H9 (cell line): ENCODE results near the gene LAMC3. TPM values are rescaled to one million over a fixed set of nuclear protein-coding genes. Genes with fewer than 3 reads are reported as not detected.

Experiments
- DNase-seq: peaks from one replicate; pipeline ENCODE4 v3.0.0-alpha.2; 2017
- H2AFZ ChIP-seq: one replicate; pipeline ENCODE4 v1.6.1; 2013; ENCODE audit warnings: mild to moderate bottlenecking, low read length, control low read depth, moderate library complexity
- H2AK5ac ChIP-seq: 2 replicates; pipeline ENCODE4 v1.6.1; 2013; ENCODE audit warnings: low read length, control low read depth, mixed read lengths; ENCODE audit not compliant: insufficient read length
- H2BK120ac ChIP-seq: one replicate; pipeline ENCODE4 v1.6.1; 2013; ENCODE audit warnings: low read depth, mild to moderate bottlenecking, low read length, control low read depth, inconsistent platforms; ENCODE audit not compliant: poor library complexity, severe bottlenecking
- H2BK12ac ChIP-seq: 2 replicates; pipeline ENCODE4 v1.6.1; 2013; ENCODE audit warnings: low read length, control low read depth, mixed read lengths, low read depth; ENCODE audit not compliant: insufficient read length
- H2BK15ac ChIP-seq: 2 replicates; pipeline ENCODE4 v1.6.1; 2013; ENCODE audit warnings: low read depth, low read length, control low read depth
- H2BK20ac ChIP-seq: one replicate; pipeline ENCODE4 v1.6.1; 2013; ENCODE audit warnings: low read depth, mild to moderate bottlenecking, low read length, control low read depth, inconsistent platforms; ENCODE audit not compliant: poor library complexity, severe bottlenecking
- H2BK5ac ChIP-seq: 2 replicates; pipeline ENCODE4 v1.6.1; 2013; ENCODE audit warnings: low read length, control low read depth, mixed read lengths; ENCODE audit not compliant: insufficient read length
- H3K14ac ChIP-seq: 2 replicates; pipeline ENCODE4 v1.6.1; 2013; ENCODE audit warnings: low read length, control low read depth; ENCODE audit not compliant: insufficient read depth
- H3K18ac ChIP-seq: 2 replicates; pipeline ENCODE4 v1.6.1; 2013; ENCODE audit warnings: low read depth, mild to moderate bottlenecking, mixed read lengths, low read length, control low read depth; ENCODE audit not compliant: insufficient read length
- H3K23ac ChIP-seq: 2 replicates; pipeline ENCODE4 v1.6.1; 2013; ENCODE audit warnings: low read length, control low read depth, mixed read lengths, low read depth; ENCODE audit not compliant: insufficient read length
- H3K23me2 ChIP-seq: 2 replicates; pipeline ENCODE4 v1.6.1; 2013; ENCODE audit warnings: low read depth, mild to moderate bottlenecking, mixed read lengths, low read length, control low read depth; ENCODE audit not compliant: insufficient read length, poor library complexity, severe bottlenecking
- H3K27ac ChIP-seq: 2 replicates; pipeline ENCODE4 v1.5.1; 2013; ENCODE audit warnings: low read length, control low read depth, mixed read lengths, low read depth; ENCODE audit not compliant: insufficient read length
- H3K27me3 ChIP-seq: 2 replicates; pipeline ENCODE4 v1.6.1; 2013; ENCODE audit warnings: low read length, control low read depth, inconsistent platforms; ENCODE audit not compliant: insufficient read depth
- H3K4ac ChIP-seq: 2 replicates; pipeline ENCODE4 v1.6.1; 2013; ENCODE audit warnings: low read depth, mild to moderate bottlenecking, control low read depth, inconsistent platforms, low read length, moderate library complexity
- H3K4me1 ChIP-seq: 2 replicates; pipeline ENCODE4 v1.6.1; 2013; ENCODE audit warnings: low read length, control low read depth, inconsistent platforms; ENCODE audit not compliant: insufficient read depth
- H3K4me2 ChIP-seq: 2 replicates; pipeline ENCODE4 v1.6.1; 2013; ENCODE audit warnings: low read length, control low read depth, mixed read lengths; ENCODE audit not compliant: insufficient read length, insufficient read depth
- H3K56ac ChIP-seq: 2 replicates; pipeline ENCODE4 v1.6.1; 2013; ENCODE audit warnings: low read depth, mild to moderate bottlenecking, mixed read lengths, low read length, control low read depth; ENCODE audit not compliant: insufficient read length
- H3K79me1 ChIP-seq: 2 replicates; pipeline ENCODE4 v1.6.1; 2013; ENCODE audit warnings: low read depth, mild to moderate bottlenecking, moderate library complexity, low read length, control low read depth, inconsistent platforms; ENCODE audit not compliant: insufficient read depth, poor library complexity, severe bottlenecking
- H3K79me2 ChIP-seq: 2 replicates; pipeline ENCODE4 v1.6.1; 2013; ENCODE audit warnings: low read length, control low read depth, inconsistent platforms; ENCODE audit not compliant: insufficient read depth
- H3K9ac ChIP-seq: 2 replicates; pipeline ENCODE4 v1.6.1; 2013; ENCODE audit warnings: low read length, control low read depth, mixed read lengths; ENCODE audit not compliant: insufficient read length; ENCODE audit errors: extremely low read depth
- H3K9me3 ChIP-seq: one replicate; pipeline ENCODE4 v1.6.1; 2013; ENCODE audit warnings: low read depth, low read length, inconsistent platforms; ENCODE audit not compliant: control insufficient read depth
- H3T11ph ChIP-seq: one replicate; pipeline ENCODE4 v1.6.1; 2013; ENCODE audit warnings: mild to moderate bottlenecking, low read length, control low read depth, inconsistent platforms
- H4K20me1 ChIP-seq: one replicate; pipeline ENCODE4 v1.6.1; 2013; ENCODE audit not compliant: control insufficient read depth, insufficient read length, insufficient read depth
- H4K5ac ChIP-seq: 2 replicates; pipeline ENCODE4 v1.6.1; 2013; ENCODE audit warnings: low read depth, mild to moderate bottlenecking, mixed read lengths, low read length, control low read depth; ENCODE audit not compliant: insufficient read length
- H4K8ac ChIP-seq: replicated peaks from 2 replicates; pipeline ENCODE4 v1.6.1; 2013; ENCODE audit warnings: low read length, control low read depth, mixed read lengths, low read depth; ENCODE audit not compliant: insufficient read length
- H4K91ac ChIP-seq: 2 replicates; pipeline ENCODE4 v1.6.1; 2013; ENCODE audit warnings: low read depth, mild to moderate bottlenecking, moderate library complexity, mixed read lengths, low read length, control low read depth; ENCODE audit not compliant: insufficient read length
- H3K27ac Mint-ChIP-seq, 3 experiments: 2 replicates in 2 of 3; 3 replicates in 1 of 3; pipeline ENCODE4 v1.8.0; 2020 to 2021; ENCODE audit warnings: mixed read lengths in 3 of 3, mild to moderate bottlenecking in 1 of 3, moderate library complexity in 1 of 3
- H3K27me3 Mint-ChIP-seq: 2 replicates; pipeline ENCODE4 v1.8.0; 2021; ENCODE audit warnings: low read depth, mild to moderate bottlenecking, moderate library complexity, mixed read lengths
- H3K36me3 Mint-ChIP-seq, 3 experiments: 2 replicates in 2 of 3; 3 replicates in 1 of 3; pipeline ENCODE4 v1.8.0; 2020 to 2021; ENCODE audit warnings: low read depth in 3 of 3, mixed read lengths in 3 of 3; ENCODE audit not compliant: insufficient read depth in 1 of 3
- H3K4me1 Mint-ChIP-seq, 2 experiments: 2 replicates each; pipeline ENCODE4 v1.8.0; 2020; ENCODE audit warnings: mixed read lengths in 2 of 2
- H3K4me3 Mint-ChIP-seq, 2 experiments: 2 replicates in 1 of 2; 3 replicates in 1 of 2; pipeline ENCODE4 v1.8.0; 2020 to 2021; ENCODE audit warnings: mild to moderate bottlenecking in 2 of 2, mixed read lengths in 2 of 2, moderate library complexity in 1 of 2
- H3K9me3 Mint-ChIP-seq, 2 experiments: 2 replicates in 1 of 2; 3 replicates in 1 of 2; pipeline ENCODE4 v1.8.0; 2020; ENCODE audit warnings: mild to moderate bottlenecking in 2 of 2, mixed read lengths in 2 of 2, moderate library complexity in 1 of 2
- CTCF ChIP-seq: fragments of 200-600 bp; sonication (generic); conservative IDR thresholded peaks from 3 replicates; pipeline ENCODE4 v1.8.0; 2021; ENCODE audit warnings: antibody characterized with exemption, mild to moderate bottlenecking
- WGBS: extraction: QIAGEN DNeasy Blood & Tissue Kit; methylation state at CpG from one replicate; pipeline ENCODE4 v1.1.7; 2013; ENCODE audit warnings: missing lambda C conversion rate, low lambda C conversion rate, mixed read lengths; ENCODE audit not compliant: insufficient read length; ENCODE audit errors: extremely low coverage; 5-methylcytosine and 5-hydroxymethylcytosine counted together
- total RNA-seq: library from RNA; stranded (reverse); gene quantifications from 2 replicates; pipeline ENCODE4 v1.2.1, GENCODE V29; 2021

The LAMC3 gene
- total RNA-seq, 1 experiment from 2014 or later, result 21.7 TPM

- TF ChIP-seq CTCF, result no peak
- H3T11ph ChIP-seq, result no peak overlapping the region
- H3K14ac ChIP-seq, result no peak overlapping the region
- H3K23me2 ChIP-seq, result no peaks in the 10 kb centered on the region
- H3K79me2 ChIP-seq, result no peaks in the 10 kb centered on the region
- H2BK20ac ChIP-seq, result no peak overlapping the region
- H4K8ac ChIP-seq, result no peak overlapping the region
- Mint-ChIP-seq H3K9me3 (no peaks in the 10 kb centered on the region), H3K4me1 (0 out of 4 replicates have a peak, but pooled peaks cover 0 to 2% of the 10 kb centered on the region in 2 experiments), H3K4me3 (no peak overlapping the region), H3K27me3 (no peaks in the 10 kb centered on the region; the same call in 1 of the 2 replicates), H3K27ac (no peak overlapping the region), H3K36me3 (no peaks in the 10 kb centered on the region)
- H3K23ac ChIP-seq, result no peak overlapping the region
- no peak overlapping the region for H3K27ac ChIP-seq
- H4K5ac ChIP-seq, result no peak overlapping the region
- H2BK120ac ChIP-seq, result no peak overlapping the region
- no peak overlapping the region for H2BK12ac ChIP-seq
- no peak overlapping the region for H2BK5ac ChIP-seq
- H3K79me1 ChIP-seq, result no peaks in the 10 kb centered on the region
- H3K18ac ChIP-seq, result no peak overlapping the region
- no peaks in the 10 kb centered on the region for H3K9me3 ChIP-seq
- H2AK5ac ChIP-seq, result no peak overlapping the region
- no peaks in the 10 kb centered on the region for H4K20me1 ChIP-seq
- H3K4me2 ChIP-seq, result no peak overlapping the region
- no peak for DNase-seq
- no peak overlapping the region for H2BK15ac ChIP-seq
- H2AFZ ChIP-seq, result no peak overlapping the region
- no peak overlapping the region for H3K9ac ChIP-seq
- WGBS, result no CpG with 5 or more reads among the region's 9 CpGs
- H4K91ac ChIP-seq, result no peak overlapping the region
- no peak overlapping the region for H3K4ac ChIP-seq
- no peaks in the 10 kb centered on the region for H3K4me1 ChIP-seq
- H3K56ac ChIP-seq, result no peak overlapping the region
- no peaks in the 10 kb centered on the region for H3K27me3 ChIP-seq
Observed at GRCh38 chr9:131080589-131080988, 71.6 kb downstream of the LAMC3 start.
